CD4-positive, alpha-beta T cell treated with Interleukin-6 at 100 ng/mL for 8 hours (primary cell): ENCODE results near the gene ITGA8.
"Not testable (repeated sequence)": the region's sequence is repeated elsewhere in the genome, so short reads cannot be mapped to it uniquely, and the experiment has no call there.

ENCODE experiments used
- DNase-seq: peaks from one replicate; pipeline ENCODE4 v3.0.0-alpha.2; 2020; ENCODE audit warnings: mixed read lengths, low spot score

ITGA8 gene

GRCh38 chr10:15494850-15495506, 224.7 kb downstream of the ITGA8 start:
- DNase-seq = no peak

DNA sequence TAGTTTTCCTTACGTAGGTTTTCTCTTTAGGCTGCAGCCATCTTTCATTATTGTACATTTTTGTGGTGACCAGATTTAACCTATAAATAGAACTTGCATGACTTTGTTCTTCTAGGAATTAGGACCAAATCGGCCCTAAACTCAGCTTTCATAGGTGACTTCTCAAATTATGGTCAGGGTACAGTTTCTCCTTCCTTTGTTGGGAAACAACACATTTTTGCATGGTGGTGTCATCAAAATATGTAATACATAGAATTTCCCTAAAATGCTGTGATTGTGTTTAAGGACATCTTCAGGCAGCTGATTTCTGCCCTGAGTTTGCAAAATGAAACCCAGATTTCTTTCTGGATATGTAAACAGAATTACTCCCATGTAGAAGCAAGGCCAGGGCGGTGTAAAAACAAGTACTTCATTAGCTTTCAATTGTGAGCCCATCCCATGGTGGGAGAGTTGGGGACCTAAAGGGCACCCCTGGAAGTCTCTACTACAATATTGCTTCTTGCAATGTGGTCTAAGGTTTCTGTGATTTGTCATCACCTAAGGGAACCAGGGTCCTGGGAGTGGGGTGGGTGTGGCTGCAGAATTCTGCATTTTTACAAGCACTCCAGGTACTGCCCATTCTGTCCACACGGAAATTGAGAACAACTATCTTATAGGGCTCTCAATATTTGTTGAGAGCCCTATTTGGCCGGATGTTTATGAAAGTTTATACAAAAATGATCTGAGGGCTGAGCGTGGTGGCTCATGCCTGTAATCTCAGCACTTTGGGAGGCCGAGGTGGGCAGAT, 227.7 kb downstream of the ITGA8 start:
- no peak for DNase-seq

GRCh38 chr10:15489431-15489830, 230.3 kb downstream of the ITGA8 start:
- DNase-seq = no peak

- DNase-seq = no peak
Observed at GRCh38 chr10:15487376-15487775, 232.3 kb downstream of the ITGA8 start.

GRCh38 chr10:15486404-15486803, 233.3 kb downstream of the ITGA8 start:
- no peak for DNase-seq

DNA sequence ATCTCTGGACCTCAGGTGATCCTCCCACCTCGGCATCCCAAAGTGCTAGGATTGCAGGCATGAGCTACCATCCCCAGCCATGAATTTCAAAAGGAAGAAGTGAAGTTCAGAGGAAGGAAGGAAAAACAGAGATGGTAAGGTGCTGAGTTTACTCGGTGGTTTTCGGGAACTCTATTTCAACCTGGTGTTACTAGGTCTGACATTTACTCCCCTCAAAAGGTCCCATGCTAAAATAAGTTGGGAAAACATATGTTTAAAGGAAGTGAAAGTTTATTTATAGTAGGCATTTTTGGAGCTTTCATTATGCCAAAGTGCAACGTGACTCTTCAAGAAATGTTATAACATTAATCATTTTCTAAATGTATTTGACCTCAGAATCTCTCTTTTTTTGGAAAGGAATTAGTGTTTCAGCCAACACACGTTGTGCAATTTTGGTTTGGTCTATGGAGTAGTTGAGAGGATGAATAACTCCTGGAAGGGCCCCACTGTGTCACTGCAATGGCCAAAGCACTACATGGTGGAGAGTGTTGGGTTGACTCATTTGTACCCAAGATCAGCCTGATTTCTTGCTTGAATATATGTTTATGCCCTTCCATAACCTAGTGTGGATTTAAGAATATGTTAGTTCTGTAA, 233.9 kb downstream of the ITGA8 start:
- no peak for DNase-seq

- DNase-seq = no peak
Observed at GRCh38 chr10:15485027-15485426, 234.7 kb downstream of the ITGA8 start.

DNA sequence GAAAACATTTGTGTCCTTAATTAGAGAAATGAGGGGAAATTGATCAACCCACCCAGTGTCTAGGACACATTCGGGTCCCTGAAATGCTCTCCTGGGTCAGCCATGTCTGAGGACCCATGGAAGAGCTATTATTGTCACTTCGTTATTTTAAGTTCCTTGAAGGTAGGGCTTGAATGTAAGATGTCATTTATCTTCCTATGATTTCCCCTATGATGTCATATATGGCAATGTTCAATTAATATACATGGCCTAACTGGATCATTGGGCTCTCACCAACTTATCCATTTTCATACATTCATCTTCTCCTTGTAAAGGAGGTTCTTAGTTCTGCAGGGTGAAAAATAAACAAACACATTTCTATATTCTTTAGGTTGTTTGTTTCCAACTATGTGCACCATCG, 235.6 kb downstream of the ITGA8 start:
- no peak for DNase-seq

DNA sequence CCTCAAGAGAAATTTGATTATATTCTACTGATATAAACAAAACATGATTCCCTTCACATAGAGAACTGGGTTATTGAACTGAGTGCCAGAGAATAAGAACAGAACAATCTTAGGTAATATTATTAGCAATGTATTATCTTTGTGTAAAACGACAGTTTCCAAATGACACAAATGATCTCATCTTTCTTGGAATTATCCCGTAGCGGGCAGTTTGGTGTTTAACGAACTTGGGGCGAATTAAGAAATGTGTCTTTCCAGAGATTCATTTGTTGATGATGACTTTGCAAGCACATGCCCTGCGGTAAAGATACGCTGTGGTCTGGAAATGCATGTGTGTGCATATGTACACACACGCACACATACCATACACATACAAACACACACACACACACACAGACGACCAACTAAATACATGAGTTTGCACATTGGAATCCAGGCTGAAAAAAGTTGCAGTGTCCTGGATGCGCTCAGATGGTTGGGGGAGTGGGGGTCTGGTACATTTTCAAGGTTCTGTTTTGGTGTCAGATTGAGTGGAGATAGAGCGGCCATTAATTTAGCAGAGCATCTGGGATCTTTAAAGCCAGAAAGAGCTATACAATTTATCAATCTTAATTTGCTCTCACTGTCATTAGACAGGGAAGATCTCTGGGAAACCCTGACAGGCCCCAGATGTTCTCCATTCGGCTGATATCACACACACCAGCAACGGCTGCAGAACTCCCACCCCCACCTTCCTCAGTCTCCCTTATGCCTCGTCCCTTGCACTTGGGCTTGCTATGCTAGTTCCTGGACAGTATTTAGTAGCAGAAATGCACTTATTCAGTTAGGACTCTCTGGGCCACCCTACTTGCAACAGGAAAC, 236.3 kb downstream of the ITGA8 start:
- DNase-seq = no peak

DNA sequence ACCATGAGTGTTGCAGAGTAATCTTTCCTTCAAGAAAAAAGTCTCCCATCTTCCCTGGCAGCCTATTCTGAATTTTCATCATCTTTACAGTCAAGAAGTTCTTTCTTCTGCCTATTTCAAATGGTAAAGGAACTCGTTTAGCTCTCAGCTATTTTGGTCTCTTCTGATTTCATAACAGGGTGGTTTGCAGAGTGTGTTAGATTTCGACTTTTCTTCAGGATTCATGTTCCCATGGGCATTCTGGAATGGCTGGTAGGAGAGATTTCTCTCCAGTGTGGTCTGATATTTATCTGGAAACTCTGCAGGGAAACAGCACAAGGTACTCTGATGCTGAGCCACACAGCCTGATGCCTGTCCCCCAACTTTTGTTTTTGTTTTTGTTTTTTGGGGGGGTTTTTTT, 237.6 kb downstream of the ITGA8 start:
- DNase-seq = no peak

GRCh38 chr10:15478950-15479349, 240.8 kb downstream of the ITGA8 start:
- no peak for DNase-seq

DNA sequence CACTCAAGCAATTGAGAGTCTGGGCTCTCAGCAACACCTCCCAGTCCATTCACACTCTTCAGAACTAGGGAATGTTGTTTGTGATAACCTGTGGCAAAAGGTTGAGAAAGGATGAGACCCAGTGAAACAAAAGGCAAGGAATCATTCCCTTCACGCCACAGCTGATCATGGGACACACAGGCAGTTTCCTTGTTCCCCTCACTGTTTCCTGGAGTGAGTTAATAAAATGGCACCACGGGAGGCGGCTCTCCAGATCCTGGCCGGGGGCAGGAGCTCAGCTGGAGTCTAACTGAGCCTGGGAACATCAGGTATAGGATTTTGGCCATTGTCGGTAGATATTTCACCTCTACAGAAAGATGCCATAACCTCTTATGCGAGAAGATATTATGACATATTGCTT, 241.3 kb downstream of the ITGA8 start:
- no peak for DNase-seq

GRCh38 chr10:15476337-15476736, 243.4 kb downstream of the ITGA8 start:
- DNase-seq = no peak

DNA sequence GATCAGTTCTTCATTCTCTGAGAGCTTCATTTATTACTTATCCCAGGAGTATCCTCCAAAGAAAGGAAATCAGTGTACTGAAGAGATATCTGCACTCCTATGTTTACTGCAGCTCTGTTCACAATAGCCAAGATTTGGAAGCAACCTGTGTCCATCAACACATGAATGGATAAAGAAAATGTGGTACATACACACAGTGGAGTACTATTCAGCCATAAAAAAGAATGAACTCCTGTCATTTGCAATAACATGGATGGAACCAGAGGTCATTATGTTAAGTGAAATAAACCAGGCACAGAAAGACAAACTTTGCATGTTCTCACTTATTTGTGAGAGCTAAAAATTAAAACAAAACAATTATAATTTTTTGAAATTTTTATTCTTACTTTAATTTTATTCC, 244.3 kb downstream of the ITGA8 start:
- not testable (repeated sequence) for DNase-seq

DNA sequence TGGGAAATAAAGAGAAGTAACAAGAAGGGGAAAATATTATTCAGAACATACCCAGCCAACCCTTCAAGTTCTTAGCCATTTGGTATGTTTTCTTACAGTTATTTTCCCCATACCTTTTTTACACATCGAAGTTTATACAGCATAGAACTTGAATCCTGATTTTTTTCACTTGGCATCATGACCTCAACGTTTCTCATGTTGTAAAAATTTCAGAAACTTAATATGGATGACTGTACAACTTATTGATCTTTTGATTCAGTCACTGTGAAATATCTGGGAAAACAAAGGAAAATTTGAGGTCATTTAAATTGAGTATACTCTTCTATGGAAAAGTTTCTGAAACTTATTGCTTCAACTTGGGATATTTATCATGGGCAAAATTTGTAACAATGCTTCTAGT, 245.1 kb downstream of the ITGA8 start:
- no peak for DNase-seq

DNA sequence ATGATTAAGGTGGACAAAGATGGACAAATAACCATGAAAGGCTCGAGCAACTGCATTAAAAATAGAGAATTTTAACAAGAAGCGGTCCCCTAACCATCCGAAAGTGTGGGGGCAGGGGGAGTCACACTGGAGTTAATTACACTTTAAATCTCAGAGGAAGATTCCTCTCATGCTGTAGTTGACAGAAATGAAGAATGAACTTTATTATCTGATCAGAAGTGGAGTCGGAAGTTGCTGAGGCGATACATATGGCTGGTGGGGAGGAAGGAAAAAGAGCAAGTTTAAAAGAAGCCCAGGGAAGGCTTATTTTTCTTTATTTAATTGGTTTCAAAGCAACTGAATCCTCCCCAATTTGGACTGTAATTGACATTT, 246.3 kb downstream of the ITGA8 start:
- DNase-seq = no peak

- no peak for DNase-seq
Observed at GRCh38 chr10:15472431-15473395, 247.0 kb downstream of the ITGA8 start.

DNA sequence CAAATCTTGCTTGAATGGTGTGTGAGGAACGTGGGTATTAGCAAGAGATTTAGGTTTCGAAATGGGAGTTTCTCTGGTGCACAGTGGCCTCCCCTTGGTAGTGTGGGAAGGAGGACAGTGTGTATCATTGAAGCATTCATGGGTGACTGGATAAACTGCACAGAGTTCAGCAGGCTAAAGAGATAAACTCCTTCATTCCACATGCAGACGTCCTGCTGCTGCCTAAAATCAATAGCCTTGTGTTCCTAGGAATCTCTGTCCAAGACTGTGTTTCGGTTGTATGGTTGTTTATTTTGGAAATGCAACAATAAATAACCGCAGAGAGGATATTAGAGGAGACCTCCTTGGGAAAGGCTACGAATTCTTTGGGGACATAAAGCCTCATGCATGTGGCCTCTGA, 247.7 kb downstream of the ITGA8 start:
- DNase-seq = no peak

DNA sequence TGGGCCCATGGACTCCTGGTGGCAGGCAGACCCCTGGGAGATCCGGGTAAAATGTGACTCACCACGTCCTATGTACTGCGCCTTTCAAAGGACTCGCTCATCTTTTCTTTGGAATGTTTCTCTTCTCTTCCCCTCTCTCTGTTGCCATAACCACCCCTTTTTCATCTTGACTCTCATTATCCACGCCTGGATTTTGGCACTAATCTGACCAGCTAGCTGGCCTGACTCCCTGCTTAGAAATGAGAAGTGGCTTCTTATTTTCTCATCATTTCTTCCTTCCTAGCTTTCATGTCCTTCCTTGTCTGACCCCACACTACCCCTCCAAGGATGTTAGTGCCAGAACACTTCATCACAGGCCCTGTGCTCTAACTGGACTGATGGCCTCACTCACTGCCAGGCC, 250.6 kb downstream of the ITGA8 start:
- no peak for DNase-seq

GRCh38 chr10:15464381-15464780, 255.3 kb downstream of the ITGA8 start:
- no peak for DNase-seq
